ENCODE results near the gene PIAS4.
A peak's percentile ranks its signal among the peaks of the same experiment; 100 is the strongest.

The PIAS4 gene

DNA sequence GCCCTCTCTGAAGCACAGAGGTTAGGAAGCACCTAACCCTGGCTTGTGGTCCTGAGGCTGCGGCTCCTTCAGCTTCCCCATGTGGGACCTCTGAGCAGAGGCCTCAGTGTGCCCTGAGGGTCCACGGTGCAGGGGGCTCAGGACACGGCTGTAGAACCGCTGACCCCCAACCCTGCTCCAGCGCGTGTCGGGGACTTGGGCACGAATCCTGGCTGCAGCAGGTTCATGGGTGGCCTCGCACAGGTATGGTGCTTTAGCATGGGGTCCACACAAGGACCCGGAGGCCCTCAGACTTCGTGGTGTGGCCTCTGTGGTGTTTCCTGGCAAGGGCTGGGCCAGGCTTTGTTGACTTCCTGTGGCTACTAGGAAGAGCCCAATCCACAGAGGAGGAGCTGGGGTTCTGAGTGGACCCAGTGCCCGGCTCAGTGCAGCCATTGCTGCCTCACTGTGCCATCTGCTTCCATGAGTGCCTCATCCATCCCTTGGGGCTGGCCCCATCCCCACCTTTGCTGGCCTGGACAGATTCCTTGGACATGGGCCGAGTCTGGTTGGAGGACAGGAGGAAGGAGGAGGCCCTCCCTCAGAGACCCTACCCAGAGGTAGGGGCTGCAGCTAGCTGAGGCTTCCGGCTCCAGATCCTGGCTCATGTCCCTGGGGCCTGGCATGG, 34.7 kb downstream of the PIAS4 start:
- DNase-seq (ENCODE audit: low read depth in 2 of 2): no peak

DNA sequence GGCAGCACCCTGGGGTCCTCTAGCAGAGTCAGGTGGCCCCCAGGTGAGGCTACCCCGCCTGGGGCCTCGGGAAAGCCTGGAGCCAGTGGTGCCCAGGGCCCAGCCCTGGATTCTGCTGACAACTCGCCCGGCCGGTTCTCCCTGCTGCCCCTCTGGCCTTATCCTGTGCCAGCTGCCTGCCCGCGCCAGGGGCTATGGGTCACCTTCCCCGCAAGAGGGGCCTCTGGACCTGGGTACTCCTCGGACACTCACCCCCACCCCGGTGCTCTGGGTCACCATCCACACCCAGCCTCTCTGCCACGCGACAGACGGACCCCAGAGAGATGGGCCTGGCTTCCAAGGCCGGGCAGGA, 35.2 kb downstream of the PIAS4 start:
- DNase-seq (ENCODE audit: low read depth in 2 of 2): no peak

DNA sequence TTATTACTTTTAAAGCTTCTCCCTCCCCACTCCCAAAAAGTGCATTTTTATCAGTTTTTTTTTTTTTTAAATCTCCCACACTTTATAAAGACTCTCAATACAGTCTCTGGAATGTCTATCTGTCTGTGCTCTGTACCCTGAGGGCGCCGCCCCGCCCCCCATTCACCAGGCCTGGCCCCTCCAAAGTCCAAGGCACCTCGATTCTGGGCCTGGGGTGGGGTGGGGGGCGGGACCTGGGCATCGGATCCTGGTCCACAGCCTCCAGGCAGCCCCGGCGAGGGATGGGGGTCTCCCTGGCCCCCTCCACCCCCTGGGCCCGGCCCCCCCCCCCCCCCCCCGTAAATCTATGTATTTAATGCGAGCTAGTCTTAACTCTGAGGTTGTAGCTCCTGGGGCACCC, 35.9 kb downstream of the PIAS4 start:
- DNase-seq (ENCODE audit: low read depth in 2 of 2): no peak

DNA sequence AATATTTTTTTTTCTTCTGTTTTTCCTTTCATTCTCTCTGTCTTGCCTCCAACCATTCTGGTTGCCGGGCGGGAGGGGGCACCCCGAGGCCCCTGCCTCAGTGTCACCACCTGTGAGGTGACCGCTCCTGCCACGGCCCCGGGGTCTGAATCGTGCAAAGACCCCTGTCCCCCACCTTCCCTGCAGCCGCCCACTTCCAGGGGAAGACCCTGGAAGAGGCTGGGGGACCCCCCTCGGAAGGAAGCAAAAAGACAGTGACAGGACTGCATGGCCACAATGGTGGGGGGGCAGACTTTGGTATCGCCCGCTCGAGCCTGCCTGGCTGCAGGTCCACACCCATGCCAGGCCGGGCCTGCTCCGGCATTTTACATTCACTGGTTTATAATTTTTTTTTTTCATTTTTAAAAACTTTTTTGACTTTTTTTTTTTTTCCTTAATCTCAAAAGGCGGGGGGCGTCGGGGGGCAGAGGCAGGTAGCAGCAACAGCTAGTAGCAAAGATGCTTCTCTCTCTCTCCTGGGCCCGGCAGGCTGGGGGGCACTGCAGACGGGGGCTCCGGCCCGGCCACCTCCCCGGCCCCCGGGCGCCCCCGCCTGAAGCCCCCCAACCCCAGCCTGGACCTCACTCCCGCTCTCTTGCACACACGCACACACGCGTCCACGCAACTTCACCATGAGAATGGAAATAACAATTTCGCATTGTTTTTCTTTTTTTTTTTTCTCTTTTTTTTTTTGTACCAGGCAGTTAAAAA, 36.6 kb downstream of the PIAS4 start:
- no peak for DNase-seq (ENCODE audit: low read depth in 2 of 2)

DNA sequence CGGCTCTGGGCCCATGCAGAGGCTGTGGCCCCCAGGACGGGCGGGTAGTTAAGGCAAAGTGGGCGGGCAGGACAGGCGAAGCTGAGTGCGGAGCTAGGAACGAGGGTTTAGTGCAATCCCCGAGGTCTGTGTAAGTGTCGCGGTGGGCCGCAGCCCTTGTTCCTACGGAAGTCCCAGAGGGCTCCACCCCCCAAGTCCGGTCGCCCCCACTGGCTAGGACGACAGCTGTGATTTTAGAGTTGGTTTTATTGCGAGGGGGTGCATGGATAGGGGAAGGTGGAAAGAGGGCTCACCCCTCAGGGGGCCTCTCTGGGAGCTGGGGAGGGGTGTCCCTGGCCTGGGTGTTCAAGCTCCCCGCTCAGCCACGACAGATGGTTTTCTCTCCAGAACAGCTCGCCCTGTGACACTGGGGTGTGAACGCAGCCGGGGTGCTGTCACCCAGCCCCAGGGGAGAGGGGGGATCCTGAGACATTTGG, 37.5 kb downstream of the PIAS4 start:
- no peak for DNase-seq (ENCODE audit: low read depth in 2 of 2)

DNA sequence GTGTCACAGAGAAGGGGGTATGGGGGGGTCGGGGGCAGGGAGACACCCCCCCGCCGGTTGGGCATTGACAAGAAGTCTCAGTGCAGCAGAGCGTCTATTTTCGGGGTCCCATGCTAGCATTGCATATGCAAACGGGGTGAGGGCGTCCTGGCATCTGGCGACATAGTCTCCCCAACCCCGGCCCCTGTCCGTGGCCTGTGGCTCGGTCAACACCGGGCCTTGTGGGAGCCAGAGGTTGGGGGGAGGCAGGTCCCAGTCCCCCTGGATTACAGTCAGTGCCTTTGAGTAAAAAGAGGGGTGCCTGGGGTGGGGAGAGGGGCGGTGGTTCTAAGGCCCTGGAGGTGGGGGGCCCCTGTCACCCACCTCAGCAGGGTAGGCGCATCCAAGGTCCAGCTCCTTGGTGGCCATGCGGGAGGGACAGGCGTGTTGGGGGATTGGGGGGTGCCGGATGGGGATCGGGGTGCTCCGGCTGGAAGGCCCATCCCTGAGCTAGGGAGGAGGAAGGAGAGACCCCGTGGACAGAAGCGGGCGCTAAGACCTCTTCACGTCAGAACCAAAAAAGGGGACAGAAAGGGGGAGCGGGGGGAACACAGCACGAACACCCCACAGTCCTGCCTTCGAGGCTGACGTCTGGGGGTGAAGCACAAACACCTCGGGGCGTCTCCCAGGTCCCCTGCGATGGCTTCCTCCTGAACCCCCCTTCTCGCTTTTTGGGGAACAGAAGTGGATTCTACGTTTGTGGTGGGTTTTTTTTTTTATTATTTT, 38.2 kb downstream of the PIAS4 start:
- DNase-seq (ENCODE audit: low read depth in 2 of 2): no peak

DNA sequence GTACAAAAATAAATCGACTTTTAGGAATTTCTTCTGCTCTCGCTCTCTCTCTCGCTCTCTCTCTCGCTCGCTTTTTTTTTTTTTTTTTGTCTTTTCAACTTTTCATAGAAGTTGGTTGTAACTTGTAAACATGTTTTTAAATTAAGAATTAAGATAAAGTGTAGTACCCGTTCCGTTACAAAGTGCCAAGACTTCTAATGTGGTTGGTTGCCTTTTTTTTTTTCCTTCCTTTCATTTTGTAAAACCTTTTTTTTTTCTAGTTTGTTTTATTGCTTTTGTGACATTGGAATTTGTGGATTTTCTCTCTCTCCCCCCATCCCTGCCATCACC, 38.8 kb downstream of the PIAS4 start:
- no peak for DNase-seq (ENCODE audit: low read depth in 2 of 2)

DNA sequence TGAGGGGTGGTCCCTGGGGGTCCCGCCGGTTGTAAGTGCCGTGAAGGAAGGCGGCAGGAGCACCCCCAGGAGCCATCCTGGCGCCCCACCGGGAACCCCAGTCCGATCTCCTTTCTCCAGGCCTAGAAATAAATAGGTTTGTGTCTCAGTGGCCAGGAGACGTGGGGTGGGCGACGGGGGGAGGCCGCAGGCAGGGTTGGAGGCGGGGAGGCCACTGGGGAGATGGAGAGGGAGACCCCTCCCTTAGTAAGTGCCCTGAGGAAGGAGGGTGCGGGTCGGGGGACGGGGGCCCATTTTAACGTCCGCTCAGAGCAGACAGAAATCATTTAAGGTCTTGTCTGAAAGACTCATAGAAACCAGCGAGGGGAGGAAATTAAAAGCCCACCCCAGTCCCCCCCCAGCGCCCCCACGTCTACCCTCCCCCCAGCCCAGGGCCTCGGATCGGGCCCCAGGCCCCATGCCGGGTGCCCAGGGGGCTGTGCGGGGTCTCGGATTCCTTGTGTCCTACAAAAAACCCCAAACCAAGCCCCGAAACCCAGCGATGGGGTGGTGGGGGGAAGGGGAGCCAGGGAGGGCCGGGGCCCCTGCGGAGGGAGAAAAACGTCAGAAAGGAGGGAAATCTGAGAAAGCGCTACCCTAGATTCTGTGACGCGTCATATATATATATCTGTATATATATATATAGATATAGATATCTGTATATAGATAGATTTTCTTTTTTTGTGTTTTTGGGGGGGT, 39.6 kb downstream of the PIAS4 start:
- no peak for DNase-seq (ENCODE audit: low read depth in 2 of 2)

DNA sequence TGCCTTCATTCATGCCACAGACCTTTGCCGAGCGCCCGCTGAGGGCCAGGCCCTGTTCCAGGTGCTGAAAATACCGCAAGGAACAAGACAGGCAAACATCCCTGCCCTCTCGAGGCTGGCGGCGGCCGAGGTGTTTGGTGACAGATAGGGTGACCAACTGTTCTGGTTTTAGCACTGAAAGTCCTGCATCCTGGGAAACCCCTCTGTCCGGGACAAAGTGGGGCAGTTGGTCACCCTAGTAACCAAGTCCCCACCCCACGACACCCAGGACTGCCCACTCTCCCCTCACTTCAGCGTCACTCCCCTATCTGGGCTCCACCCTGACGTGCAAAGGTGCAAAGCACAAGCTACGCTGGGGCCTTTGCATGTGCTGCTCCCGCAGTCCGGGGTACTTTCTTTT, 41.9 kb downstream of the PIAS4 start:
- DNase-seq (ENCODE audit: low read depth in 2 of 2): no peak

DNA sequence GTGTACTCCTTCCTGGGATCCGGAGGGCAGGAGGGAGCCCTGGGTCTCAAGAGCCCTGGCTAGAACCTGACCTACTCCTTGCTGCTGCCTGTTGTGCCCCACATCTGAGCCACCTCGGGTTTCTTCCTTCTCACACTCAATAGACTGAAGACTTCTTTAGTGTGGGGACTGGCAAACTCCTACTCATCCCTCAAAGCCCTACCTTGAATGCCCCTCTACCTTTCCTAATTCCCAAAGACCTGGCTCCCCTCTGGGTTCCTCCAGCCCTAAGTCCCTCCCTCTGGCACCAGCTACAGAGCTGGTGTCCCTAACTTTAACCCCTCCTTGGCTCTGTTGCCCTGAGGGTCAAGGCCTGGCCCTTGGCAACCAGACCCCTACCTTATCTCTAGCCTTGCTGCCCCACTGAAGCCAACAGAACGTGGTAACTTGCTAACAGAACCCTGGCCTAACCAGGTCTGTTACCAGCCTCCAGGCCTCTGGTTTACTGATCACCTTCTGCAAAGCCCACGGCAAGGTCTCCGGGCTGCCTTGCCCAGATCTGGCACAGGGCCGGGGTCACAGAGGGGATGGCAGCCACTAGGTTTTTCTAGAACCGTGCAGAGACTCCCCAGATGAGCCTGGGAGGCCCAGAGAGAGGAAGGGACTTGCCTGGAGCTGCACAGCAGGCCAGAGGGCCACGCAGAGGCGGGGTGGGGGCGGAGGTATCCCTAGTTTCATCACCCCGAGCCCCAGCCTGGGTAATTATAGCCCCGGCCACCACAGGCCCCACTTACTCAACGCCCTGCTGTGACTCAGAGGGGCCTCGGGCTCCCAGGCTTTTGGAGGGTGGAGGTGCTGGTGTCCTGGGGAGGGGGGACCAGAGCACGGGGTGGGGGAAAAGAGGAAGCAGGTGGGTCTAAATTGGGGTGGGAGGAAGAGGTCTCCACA, 43.9 kb downstream of the PIAS4 start:
- no peak for DNase-seq (ENCODE audit: low read depth in 2 of 2)

DNA sequence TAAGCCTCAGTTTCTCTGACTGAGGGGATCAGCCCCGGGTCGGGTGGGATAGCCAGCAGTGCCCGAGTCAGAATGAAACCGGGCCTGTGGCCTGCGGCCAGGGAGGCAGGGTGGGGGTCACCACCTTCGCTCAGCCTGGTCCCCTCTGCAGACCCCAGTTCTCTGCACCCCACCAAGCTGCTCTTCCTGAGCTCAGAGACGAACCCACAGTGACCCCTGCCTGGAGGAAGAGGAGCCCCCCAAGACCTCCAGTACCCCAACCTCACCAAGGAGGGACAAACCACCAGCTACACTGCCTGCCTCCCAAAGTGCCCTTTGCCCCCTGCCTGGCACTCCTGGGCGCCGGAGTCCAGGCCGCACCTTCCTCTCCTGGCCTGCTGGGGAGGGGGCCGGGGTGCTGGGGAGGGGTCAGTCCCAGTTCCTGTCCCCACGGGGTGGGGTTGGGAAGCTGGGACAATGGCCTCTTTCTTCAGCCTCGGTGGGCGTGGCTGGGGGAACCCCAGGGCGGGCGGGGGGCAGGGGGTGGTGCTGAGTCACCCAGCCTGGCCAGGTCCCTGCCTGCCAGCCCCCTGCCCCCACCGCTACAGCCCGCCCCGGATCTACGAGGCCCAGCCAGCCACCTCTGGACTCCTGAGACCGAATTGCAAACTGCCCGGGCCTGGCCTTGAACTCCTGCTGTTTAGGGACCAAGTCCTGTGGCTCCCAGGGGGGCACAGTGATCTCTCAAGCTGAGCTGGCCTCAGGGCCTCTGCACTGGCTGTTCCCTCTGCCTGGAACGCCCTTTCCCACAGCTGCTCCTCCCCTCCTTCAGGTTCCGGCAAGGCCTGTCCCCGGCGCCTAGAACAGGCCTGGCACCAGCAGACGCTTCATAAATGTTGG, 44.8 kb downstream of the PIAS4 start:
- no peak for DNase-seq (ENCODE audit: low read depth in 2 of 2)

DNA sequence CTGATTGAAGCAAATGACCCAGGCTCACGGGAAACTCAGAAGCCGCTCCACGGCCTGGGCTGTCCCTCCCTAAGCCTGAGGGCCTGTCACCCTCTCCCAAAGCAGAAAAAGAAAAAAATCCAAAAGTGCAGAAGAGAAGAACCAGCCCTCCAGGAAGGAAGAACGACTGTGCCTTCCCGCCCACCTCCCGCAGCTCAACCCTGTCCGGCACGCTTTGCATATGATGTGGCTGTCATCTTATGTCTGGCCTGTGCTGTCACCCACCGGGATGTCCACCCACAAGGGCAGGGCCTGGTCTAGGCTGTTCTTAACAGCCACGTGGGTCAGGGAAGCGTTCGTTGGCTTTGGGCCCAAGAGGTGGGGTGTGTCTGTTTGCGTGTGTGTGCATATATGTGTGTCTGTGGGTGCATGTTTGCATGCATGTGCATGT, 45.5 kb downstream of the PIAS4 start:
- no peak for DNase-seq (ENCODE audit: low read depth in 2 of 2)

DNA sequence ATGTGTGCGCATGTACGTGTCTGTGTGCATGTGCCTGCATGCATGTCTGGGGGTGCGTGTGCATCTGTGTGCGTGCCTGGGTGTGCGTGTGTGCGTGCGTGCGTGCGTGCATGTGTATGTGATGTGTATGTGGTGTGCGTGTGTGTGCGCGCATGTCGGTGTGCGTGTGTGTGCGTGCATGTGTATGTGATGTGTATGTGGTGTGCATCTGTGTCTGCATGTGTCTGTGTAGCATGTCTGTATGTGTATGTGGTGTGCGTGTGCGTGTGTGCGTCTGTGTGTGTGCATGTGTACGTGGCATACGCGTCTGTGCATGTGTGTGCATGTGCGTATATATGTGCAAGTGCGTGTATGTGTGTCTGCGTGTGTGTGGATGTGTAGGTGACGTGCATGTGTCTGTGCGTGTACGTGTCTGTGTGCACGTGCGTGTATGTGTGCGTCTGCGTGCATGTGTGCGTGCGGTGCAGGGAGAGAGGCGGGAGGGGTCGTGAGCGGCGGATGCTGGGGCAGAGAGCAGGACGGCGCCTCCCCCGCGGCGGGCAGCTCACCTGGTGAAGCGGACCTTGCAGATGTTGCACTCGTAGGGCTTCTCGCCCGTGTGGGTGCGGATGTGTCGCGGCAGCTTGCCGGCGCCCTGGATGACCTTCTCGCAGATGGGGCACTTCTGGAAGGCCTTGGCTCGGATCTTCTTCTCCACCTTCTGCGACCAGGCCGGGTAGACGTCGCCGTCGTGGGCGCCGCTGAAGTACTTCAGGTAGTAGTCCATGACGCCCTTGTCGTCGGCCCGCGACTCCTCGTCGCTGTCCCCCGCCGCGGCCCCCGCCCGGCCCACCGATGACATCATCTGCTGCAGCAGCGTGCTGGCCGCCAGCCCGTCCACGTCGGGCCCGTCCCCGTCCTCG, 46.1 kb downstream of the PIAS4 start:
- no peak for DNase-seq (ENCODE audit: low read depth in 2 of 2)

DNA sequence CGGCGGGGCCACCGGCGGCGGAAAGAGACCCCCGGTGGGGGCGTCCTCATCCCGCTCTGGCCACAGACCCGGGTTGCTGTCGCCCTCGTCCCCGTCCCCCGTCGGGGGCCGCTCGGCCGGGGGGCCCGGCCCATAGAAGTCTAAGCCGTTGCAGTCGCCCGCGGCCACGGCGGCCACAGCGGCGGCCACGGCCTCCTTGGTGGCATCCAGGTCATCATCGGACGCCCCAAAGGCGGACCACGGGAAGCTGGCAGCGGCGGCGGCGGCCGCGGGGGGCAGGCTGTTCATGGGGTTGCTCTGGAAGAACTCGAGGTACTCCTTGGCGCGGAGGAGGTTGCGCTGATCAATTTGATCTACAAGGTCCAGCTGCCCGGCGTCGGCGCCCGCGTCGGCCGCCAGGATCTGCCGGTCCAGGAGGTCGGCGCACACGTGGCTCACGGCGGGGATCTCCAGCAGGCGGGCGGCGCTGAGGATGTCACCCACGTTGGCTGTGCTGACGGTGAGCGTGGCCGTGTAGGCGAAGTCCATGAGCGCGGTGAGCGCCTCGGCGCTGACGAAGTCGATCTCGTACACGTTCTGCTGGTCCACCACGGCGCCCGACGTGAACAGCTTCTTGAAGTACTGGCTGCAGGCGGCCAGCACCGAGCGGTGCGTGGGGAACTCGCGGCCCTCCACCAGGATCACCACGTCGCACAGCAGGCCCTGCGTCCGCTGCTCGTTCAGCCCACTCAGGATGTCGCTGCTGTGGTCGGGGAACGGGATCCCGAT, 47.1 kb downstream of the PIAS4 start:
- no peak for DNase-seq (ENCODE audit: low read depth in 2 of 2)

DNA sequence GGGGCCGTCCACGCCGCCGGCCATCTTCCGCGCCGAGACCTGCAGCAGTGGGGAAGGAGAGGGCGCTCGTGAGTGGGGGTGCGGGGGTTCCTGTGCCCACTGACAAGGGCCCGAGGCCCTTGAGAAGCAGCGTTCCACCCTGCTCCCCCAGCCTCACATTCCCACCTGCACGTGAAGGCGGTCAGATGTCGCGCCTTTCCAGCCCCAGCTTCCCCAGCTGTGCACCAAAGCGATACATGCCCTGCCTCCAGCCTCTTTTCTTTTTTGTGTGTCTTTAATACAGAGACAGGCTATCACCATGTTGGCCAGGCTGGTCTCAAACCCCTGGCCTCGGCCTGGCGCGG, 47.6 kb downstream of the PIAS4 start:
- no peak for DNase-seq (ENCODE audit: low read depth in 2 of 2)

DNA sequence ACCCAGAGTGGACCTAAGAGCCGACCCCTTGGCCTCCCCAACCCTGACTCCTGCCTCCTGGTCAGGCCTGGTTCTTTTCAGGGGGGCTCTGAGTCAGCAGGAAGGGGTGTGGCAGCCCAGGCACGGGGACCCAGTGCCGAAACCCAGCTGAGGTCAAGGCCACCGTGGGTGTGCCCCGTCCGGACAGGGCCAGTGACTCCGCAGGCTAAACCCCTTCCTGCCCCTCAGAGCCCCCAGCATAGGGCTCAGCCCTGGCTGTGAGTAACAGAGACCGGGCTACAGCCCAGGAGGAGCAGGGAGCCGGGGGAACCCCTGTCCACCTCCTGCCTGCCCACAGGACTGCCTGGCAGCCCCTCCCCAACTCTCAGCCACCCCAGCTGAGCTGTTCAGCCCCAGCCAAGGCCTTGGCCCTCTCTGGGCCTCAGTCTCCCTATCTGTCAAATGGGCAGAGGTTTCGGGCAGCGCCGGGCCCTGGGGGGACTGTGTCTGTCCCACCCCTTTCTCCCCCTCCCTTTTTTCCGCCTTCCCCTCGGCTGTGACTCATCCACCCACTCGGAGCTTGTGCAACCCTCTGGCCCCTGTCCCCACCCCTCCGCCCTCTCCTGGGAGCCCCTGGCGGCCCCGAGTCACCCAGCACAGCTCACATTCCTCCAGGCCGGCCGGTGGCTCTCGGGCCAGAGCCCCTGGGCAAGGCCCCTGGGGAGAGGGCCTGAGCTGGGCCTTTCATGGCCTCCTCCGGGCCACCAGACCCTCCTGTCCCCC, 50.6 kb downstream of the PIAS4 start:
- DNase-seq (ENCODE audit: low read depth in 2 of 2): peak; percentile 59 to 75

DNA sequence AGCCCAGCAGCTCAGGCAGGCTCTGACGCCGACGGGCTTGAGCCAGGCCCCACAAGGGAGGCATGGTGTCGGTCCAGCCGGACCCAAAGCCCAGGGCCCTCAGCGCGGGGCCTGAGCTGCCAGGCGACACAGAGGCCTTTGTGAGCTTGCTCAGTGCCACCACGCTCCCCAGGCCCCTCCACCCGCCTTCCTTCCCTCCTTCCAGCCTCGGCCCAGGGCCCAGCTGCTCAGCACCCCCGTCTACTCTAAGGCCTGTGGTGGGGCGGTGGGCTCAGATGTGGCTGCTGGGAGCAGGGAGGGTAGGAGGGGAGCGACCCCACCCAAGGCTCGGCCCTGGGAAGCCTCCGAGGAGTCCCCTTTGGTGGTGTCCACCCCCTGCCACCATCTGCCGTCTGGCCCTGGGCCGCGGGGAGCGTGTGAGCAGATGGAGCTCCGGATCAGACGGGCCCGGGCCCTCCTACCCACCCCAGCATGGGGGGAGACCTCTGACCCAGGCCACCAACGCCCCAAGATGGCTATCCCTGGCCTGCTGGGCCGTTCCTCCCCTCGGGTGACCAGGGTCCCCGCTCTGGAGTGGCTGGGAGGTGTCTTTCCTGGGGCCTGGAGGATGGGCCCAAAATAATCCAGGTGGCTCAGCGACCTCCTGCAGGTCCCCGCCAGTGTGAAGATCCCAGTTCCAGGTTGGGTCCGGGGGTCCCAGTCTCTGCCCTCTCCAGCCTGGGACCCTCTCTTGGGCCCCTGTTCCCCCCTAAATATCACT, 51.3 kb downstream of the PIAS4 start:
- DNase-seq (ENCODE audit: low read depth in 2 of 2): no peak
